Ectodermal cell (in vitro differentiated cells): ENCODE data around the gene ECM1. TPM values are rescaled to one million over a fixed set of nuclear protein-coding genes. Genes with fewer than 3 reads are reported as not detected.

ENCODE experiments used
- H3K27ac ChIP-seq: 2 replicates; pipeline ENCODE4 v1.7.0; 2013; ENCODE audit warnings: mild to moderate bottlenecking, low read depth, low read length; ENCODE audit not compliant: insufficient read depth, poor library complexity, severe bottlenecking
- H3K27me3 ChIP-seq: 2 replicates; pipeline ENCODE4 v1.7.0; 2013; ENCODE audit warnings: mild to moderate bottlenecking, low read length; ENCODE audit not compliant: insufficient read depth, control insufficient read depth, poor library complexity, severe bottlenecking
- H3K36me3 ChIP-seq: one replicate; pipeline ENCODE4 v1.7.0; 2013; ENCODE audit warnings: low read length; ENCODE audit not compliant: control insufficient read depth, insufficient read depth
- H3K4me1 ChIP-seq: one replicate; pipeline ENCODE4 v1.7.0; 2013; ENCODE audit warnings: low read length; ENCODE audit not compliant: control insufficient read depth, insufficient read depth
- H3K4me3 ChIP-seq: 2 replicates; pipeline ENCODE4 v1.7.0; 2013; ENCODE audit warnings: low read depth, low read length, control low read depth; ENCODE audit not compliant: insufficient read depth
- H3K9me3 ChIP-seq: 2 replicates; pipeline ENCODE4 v1.7.0; 2013; ENCODE audit warnings: mild to moderate bottlenecking, low read length, moderate library complexity; ENCODE audit not compliant: control insufficient read depth
- WGBS, 2 experiments: methylation state at CpG; one replicate each; pipeline ENCODE4 v1.1.7; 2013; ENCODE audit warnings: missing lambda C conversion rate in 2 of 2; 5-methylcytosine and 5-hydroxymethylcytosine counted together
- polyA plus RNA-seq, 4 experiments: library from polyadenylated mRNA; stranded (reverse); fragments of 50-300 nt; gene quantifications; one replicate each; pipeline ENCODE4 v1.2.3, GENCODE V29; 2013

The ECM1 gene
- 1.7 TPM for polyA plus RNA-seq (2013, experiment 1 of 4)
- 1.9 TPM for polyA plus RNA-seq (2013, experiment 2 of 4)
- 2.3 TPM for polyA plus RNA-seq (2013, experiment 3 of 4)
- 3.2 TPM for polyA plus RNA-seq (2013, experiment 4 of 4)

- no peaks in the 10 kb centered on the region for H3K27me3 ChIP-seq
- peaks cover 6% of the 10 kb centered on the region for H3K36me3 ChIP-seq
- no peaks in the 10 kb centered on the region for H3K9me3 ChIP-seq
- peaks cover 13% of the 10 kb centered on the region for H3K4me1 ChIP-seq
- WGBS, 2 experiments: 79 to 84% methylated on average over 7 of the region's 7 CpGs
- no peak within 1 kb of the TSS for H3K4me3 ChIP-seq
- H3K27ac ChIP-seq: no peak within 1 kb of the TSS
Observed at GRCh38 chr1:150507912-150508864, at the start of gene ECM1. Gene ECM1, plus strand, starts transcription at chr1:150508109. Its CDS starts 101 bp downstream, at chr1:150508210.

- Histone ChIP-seq H3K9me3 (no peaks in the 10 kb centered on the region), H3K27me3 (no peaks in the 10 kb centered on the region), H3K4me3 (no peak overlapping the region), H3K4me1 (no peaks in the 10 kb centered on the region), H3K36me3 (peaks cover 20% of the 10 kb centered on the region), H3K27ac (no peak overlapping the region)
- WGBS, 2 experiments: 80 to 81% methylated on average over 4 of the region's 4 CpGs
Observed at GRCh38 chr1:150464422-150464826, 43.5 kb upstream of the ECM1 start.

- no peak overlapping the region for H3K4me3 ChIP-seq
- no peaks in the 10 kb centered on the region for H3K27me3 ChIP-seq
- H3K9me3 ChIP-seq: no peaks in the 10 kb centered on the region
- no peak overlapping the region for H3K27ac ChIP-seq
- H3K36me3 ChIP-seq: peaks cover 33% of the 10 kb centered on the region
- peaks cover under 1% of the 10 kb centered on the region for H3K4me1 ChIP-seq
Observed at GRCh38 chr1:150466964-150467363, 40.9 kb upstream of the ECM1 start.

GRCh38 chr1:150469291-150469690, 38.6 kb upstream of the ECM1 start:
- no peaks in the 10 kb centered on the region for H3K9me3 ChIP-seq
- WGBS, 2 experiments: 100% methylated on average over 1 of the region's 1 CpG
- H3K4me1 ChIP-seq: peaks cover 11% of the 10 kb centered on the region
- H3K36me3 ChIP-seq: peaks cover 38% of the 10 kb centered on the region
- H3K4me3 ChIP-seq: no peak overlapping the region
- H3K27ac ChIP-seq: no peak overlapping the region
- no peaks in the 10 kb centered on the region for H3K27me3 ChIP-seq

GRCh38 chr1:150472601-150473200, 35.2 kb upstream of the ECM1 start:
- 89 to 92% methylated on average over 10 of the region's 10 CpGs for WGBS, 2 experiments
- H3K4me3 ChIP-seq: no peak overlapping the region
- H3K9me3 ChIP-seq: no peaks in the 10 kb centered on the region
- no peaks in the 10 kb centered on the region for H3K27me3 ChIP-seq
- no peak overlapping the region for H3K27ac ChIP-seq
- H3K36me3 ChIP-seq: peaks cover 25% of the 10 kb centered on the region
- H3K4me1 ChIP-seq: peaks cover 11% of the 10 kb centered on the region

GRCh38 chr1:150473659-150474058, 34.2 kb upstream of the ECM1 start:
- peaks cover 11% of the 10 kb centered on the region for H3K4me1 ChIP-seq

GRCh38 chr1:150474869-150475268, 33.0 kb upstream of the ECM1 start:
- no peaks in the 10 kb centered on the region for H3K27me3 ChIP-seq
- peaks cover 11% of the 10 kb centered on the region for H3K4me1 ChIP-seq
- H3K4me3 ChIP-seq: no peak overlapping the region
- H3K27ac ChIP-seq: no peak overlapping the region
- no peaks in the 10 kb centered on the region for H3K9me3 ChIP-seq
- peaks cover 22% of the 10 kb centered on the region for H3K36me3 ChIP-seq
- WGBS, 2 experiments: 83 to 89% methylated on average over 4 of the region's 4 CpGs

More at GRCh38 chr1:150473659-150474058, 34.2 kb upstream of the ECM1 start:
- no peak overlapping the region for H3K4me3 ChIP-seq
- no peaks in the 10 kb centered on the region for H3K9me3 ChIP-seq
- H3K27me3 ChIP-seq: no peaks in the 10 kb centered on the region
- no peak overlapping the region for H3K27ac ChIP-seq
- 90 to 92% methylated on average over 4 of the region's 4 CpGs for WGBS, 2 experiments
- H3K36me3 ChIP-seq: peaks cover 22% of the 10 kb centered on the region

- H3K4me1 ChIP-seq: peaks cover 11% of the 10 kb centered on the region
- H3K9me3 ChIP-seq: no peaks in the 10 kb centered on the region
- 85% methylated on average over 3 of the region's 3 CpGs; no CpG with 5 or more reads in 1 of the 2 experiments for WGBS, 2 experiments
- H3K4me3 ChIP-seq: no peak overlapping the region
- H3K36me3 ChIP-seq: peaks cover 7% of the 10 kb centered on the region
- no peaks in the 10 kb centered on the region for H3K27me3 ChIP-seq
- H3K27ac ChIP-seq: no peak overlapping the region
Observed at GRCh38 chr1:150476754-150477153, 31.2 kb upstream of the ECM1 start.

GRCh38 chr1:150477320-150477719, 30.6 kb upstream of the ECM1 start:
- Histone ChIP-seq H3K9me3 (no peaks in the 10 kb centered on the region), H3K4me3 (no peak overlapping the region), H3K36me3 (peaks cover 2% of the 10 kb centered on the region), H3K27me3 (no peaks in the 10 kb centered on the region), H3K27ac (no peak overlapping the region), H3K4me1 (peaks cover 7% of the 10 kb centered on the region)
- 84 to 89% methylated on average over 1 of the region's 1 CpG for WGBS, 2 experiments

- H3K4me3 ChIP-seq: no peak overlapping the region
- WGBS, 2 experiments: 86 to 94% methylated on average over 4 of the region's 4 CpGs
Observed at GRCh38 chr1:150477733-150478132, 30.2 kb upstream of the ECM1 start.

More at GRCh38 chr1:150477733-150478132, 30.2 kb upstream of the ECM1 start:
- no peaks in the 10 kb centered on the region for H3K27me3 ChIP-seq
- no peaks in the 10 kb centered on the region for H3K36me3 ChIP-seq
- no peak overlapping the region for H3K27ac ChIP-seq
- H3K4me1 ChIP-seq: peaks cover 3% of the 10 kb centered on the region
- no peaks in the 10 kb centered on the region for H3K9me3 ChIP-seq
